Ramos (cell line): ENCODE data around the gene THSD7B.

Source experiments
- in situ Hi-C: fragments of 300-500 bp; cut with MboI; formaldehyde crosslinking; loops from one replicate; pipeline ENCODE4 v1.14.3; 2022; ENCODE audit warnings: low sequenced_read_pairs; ENCODE audit not compliant: unreplicated experiment

The THSD7B gene

GRCh38 chr2:137123226-137123625 lies 357.9 kb downstream of the THSD7B start:
- in situ Hi-C loops: no loop called here

DNA sequence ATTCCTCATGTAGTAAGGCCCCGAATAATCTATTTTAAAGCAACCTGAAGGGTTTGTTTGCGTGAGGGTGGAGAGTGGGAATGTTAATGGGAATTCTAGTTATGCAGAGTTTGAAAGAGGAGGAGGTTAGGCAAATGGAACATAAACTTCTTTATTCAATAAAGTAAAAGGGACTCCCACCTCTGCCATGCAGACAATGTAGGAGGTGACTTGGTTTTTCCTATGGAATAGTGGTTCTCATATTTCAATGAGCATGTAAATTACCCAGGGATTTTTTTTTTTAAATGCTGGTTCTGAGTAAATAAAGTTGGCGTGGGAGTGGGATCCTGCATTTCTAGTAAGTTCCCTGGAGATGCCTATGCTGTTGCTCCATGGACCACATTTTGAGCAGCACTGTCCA lies 367.9 kb downstream of the THSD7B start:
- in situ Hi-C loops: no loop called here

DNA sequence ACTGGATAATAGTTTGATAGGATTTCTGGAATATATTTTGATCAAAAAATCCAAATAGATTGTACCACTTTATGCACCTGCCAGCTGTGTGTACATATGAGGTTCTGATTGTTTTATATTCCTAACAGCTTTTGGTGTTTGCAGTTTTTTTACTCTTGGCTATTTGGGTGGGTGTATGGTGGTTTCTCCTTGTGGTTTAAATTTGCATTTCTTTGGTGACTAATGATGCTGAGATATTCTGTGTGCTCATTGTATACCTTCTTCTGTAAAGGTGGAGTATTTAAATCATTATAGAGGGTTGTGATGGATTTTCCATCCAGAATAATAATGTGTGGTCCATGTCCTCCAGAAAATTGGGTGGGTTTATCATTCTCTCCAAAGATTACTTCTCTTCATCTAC lies 372.9 kb downstream of the THSD7B start:
- in situ Hi-C loops: no loop called here

GRCh38 chr2:137151731-137152130 lies 386.4 kb downstream of the THSD7B start:
- in situ Hi-C loops: no loop called here

DNA sequence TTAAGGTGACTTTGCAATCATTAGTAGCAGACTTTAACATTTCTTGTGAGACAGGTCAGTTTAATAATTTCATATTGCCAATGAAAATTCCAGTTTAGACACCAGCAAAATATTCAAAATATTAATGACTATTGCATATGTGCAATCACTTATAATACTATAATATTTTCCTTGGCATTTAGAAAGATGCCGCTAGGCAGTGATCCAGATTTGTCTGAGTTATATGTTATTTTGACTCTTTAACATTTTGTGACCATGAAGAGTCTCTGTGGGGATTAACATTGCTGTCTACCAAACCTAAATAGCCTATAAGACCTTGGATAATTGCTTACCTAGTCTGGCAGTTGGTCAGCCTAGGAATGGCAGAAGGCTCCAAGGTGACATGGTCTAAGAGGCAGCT lies 389.6 kb downstream of the THSD7B start:
- in situ Hi-C loops: no loop called here

DNA sequence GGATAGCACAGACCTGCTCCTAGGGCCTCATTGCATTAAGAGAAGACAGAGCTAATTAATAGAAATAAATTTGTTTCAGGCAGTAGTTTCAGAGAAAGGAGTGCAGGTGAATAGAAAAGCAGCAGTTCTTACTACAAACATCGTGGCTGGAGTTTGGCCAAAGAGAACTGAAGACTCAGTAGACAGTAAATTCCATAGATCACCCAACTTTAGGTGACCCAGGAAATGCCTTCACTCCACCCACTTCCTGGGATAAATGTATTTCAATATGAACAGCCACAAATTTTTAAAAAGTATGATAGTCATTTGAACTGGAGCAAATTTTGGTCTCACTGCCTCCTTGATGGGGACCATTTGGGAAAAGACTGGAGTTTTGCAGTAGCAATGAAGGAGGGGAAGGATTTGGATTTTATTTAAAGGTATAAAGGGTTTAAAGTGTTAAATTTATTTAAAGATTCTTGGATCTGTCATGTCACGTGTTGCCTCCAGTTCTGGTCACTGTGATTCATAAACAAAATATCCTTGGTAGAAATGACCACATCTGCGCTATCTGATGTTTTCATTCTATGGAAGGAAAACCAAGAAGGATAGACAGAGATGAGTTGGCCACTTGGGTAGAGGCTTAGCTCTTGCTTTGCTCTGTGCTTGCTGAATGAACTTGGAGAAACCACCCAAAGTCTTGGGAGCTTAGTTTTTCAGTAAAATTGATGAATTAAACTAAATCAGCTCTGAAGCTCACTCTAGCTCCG lies 390.2 kb downstream of the THSD7B start:
- in situ Hi-C loops: no loop called here

DNA sequence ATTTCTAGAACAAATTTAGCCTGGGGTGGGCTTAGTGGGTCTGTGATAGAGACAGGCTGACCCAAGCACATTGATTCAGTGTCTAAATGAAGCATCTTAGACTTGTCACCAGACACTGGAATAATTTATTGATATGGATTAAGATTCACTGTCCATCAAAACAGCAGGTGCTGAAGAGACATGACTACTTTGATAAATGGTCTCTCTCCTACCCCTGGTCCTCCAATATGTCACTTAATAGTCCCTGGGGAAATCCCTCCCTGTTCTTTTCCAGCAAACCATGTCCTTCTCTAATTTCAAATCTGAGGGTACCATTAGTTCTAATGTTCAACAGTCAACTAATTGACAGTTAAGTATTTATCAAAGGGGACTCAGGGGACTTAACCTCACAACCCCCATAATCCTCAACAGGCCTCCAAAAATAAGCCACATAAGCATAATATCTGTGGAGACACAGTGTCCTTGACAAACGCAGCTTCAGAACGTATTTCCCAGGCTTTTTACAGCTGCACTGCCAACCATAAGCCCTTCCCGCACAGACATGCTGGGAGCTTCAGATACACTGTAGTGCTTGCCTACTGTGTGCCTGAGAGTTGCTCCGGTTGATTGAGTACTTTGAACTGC lies 391.0 kb downstream of the THSD7B start:
- in situ Hi-C loops: no loop called here

DNA sequence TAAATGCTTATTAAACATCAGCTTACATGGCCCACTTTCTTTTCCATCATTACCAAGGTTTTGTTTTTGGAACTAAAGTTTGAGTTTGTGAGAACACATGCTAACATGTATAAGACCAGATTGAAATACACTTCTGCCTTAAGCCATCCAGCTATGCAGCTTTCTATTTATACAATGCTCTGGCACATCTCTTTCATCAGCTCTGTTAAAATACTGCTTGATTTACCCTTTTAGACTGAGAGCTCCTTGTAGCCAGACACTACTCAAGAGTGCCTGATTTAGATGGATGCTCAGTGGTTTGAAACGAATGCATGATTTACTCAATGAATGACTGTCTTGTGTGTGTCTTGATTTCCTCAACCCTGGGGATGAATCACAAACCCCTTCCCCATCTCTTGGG lies 392.5 kb downstream of the THSD7B start:
- in situ Hi-C loops: no loop called here

DNA sequence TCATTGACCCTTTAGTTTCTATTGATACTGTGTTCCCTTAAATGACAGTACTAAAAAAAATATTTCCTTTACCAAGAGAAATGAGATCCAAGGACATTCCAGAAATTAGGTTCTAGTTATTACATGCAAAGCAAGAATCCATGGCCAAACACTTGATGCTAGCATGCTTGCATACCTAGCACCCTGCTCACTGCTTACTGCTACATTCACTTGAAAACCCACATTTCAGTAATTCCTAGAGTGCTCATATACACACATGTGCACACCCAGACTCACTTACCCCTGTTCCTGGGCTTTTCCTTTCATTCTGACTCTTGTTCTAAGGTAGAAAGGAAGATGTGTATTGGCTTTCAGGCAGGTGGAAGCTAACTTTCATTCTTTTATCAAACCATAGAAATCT lies 395.9 kb downstream of the THSD7B start:
- in situ Hi-C loops: no loop called here

GRCh38 chr2:137165968-137166367 lies 400.6 kb downstream of the THSD7B start:
- in situ Hi-C loops: no loop called here

DNA sequence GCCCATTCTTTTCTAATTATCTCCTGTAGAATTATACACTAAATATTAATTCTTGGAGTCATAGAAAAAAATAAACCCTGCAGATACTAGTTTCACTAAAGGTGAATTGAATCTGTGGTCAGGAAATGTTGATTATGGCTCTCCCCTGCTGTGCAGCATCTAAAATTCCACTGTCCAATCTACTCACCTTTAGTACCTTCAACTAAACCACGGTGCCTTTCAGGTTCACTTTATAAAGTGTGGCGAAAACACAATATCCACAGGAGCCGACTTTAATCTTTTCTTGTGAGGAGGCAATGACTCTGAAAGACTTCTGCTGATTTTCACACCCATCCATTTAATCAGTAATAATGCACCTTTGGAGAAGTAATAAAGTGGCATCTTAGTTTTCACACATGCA lies 402.3 kb downstream of the THSD7B start:
- in situ Hi-C loops: no loop called here

GRCh38 chr2:137168552-137168951 lies 403.2 kb downstream of the THSD7B start:
- in situ Hi-C loops: no loop called here

DNA sequence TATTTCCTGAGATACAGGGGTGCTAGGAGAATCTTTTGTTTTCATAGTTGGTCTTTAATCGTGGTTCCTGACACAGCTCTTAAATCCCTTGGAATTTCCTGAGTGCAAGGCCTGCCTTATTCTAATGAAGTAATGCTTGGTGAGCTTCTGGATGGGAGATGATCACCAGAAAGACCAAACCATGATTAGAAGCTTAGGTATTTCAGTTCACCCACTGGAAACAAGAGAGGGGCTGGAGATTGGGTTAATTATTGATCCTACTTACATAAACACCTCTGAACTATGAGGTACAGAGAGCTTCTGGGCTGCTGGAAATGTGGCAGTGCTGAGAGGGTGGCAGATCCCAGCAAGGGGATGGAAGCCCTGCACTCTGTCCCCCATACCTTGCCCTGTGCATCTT lies 406.8 kb downstream of the THSD7B start:
- in situ Hi-C loops: no loop called here

GRCh38 chr2:137173463-137173862 lies 408.1 kb downstream of the THSD7B start:
- in situ Hi-C loops: no loop called here

- in situ Hi-C loops: no loop called here
Observed at GRCh38 chr2:137175246-137175645, 409.9 kb downstream of the THSD7B start.

DNA sequence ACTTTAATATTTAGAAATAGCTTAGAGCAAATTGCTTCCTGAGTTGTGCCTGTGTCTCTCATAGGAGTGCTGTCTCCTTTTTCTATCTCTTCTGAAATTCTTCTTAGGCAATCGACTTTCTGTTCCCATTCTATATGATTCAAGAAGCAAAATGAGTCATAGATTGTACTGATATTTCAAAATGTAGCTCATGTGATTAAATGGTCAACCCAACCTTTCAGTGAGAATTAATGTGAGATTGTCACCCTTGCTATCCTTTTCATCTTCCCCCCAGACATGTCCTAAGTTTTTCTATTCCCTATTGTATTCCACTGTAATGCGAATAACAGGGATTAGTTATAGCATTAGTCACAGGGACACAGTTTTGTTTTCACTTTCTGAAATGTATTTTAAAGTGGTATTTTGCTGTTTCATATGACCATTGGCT lies 413.6 kb downstream of the THSD7B start:
- in situ Hi-C loops: no loop called here

DNA sequence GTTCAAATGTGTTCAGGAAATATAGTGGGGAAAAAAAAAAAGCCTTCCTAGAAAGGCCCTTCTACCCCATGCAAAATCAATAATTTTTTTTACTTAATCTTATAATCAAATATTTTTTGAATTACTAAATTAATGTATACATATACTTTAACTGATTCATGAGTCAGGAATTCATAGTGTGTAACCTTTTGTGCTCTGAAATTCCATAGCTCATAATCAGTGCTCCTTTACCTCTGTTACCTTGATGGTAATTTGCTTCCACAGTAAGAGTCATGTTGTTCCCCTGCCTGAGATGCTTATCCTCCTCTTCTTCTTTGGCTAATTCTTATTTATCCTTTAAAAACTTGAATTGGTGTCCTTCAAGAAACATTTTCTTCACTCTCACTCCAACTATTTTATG lies 414.2 kb downstream of the THSD7B start:
- in situ Hi-C loops: no loop called here

GRCh38 chr2:137180012-137180411 lies 414.7 kb downstream of the THSD7B start:
- in situ Hi-C loops: no loop called here

DNA sequence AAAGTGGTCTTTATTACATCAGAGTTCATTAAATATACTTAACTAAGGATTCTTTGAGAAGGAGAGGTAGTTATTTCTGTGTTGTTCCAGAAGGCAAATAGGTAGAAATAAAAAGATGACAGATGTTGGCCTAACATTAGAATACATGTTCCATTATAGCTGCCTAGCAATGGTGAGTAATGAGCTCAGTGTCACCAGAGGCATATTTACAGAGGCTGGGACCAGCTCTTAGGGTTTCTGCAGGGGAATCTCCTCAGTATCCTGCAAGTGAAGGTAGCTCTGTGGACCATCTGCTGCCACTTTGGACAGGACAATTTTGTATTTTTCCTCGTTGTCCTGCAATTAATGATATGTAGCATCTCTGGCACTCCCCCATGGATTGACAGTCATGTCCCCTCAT lies 416.0 kb downstream of the THSD7B start:
- in situ Hi-C loops: no loop called here

- in situ Hi-C loops: no loop called here
Observed at GRCh38 chr2:137182071-137182470, 416.7 kb downstream of the THSD7B start.

DNA sequence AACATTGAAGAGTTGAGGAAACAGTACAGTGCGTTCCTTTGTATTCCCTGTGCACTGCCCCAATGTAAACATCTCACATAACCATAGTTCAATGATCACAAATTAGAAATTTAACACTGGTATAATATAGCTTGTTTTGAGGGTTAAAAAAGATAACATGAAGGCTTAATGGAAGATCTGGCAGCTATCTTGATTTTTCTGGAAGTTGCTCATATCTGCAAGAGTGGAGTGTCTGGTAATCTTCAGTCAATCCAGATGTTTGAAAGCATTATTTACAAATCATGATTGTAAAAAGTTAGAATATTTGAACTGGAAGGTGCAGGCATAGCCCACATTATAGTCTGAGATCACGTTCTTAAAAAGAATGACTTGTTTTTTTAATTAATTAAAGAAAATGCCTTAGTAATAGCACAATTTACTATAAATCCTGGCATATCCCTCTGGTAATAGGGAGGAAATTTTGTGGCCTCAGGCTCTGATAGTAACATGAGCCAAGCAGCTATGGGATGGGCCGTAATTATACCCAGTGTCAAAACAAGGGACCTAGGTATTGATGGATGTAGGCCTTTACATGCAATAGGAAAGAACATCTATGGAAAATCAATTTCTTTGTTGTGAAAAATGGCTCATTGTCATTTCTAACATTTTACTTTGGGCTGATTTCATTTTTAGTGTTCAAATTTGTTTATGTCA lies 418.0 kb downstream of the THSD7B start:
- in situ Hi-C loops: no loop called here
